Cerebellar nuclear complex (tissue), 1 donor: Measurements from ENCODE around the gene LGALS9C.
"Not testable (repeated sequence)": the region's sequence is repeated elsewhere in the genome, so short reads cannot be mapped to it uniquely, and the experiment has no call there.

Experiments
- DNase-seq, 2 experiments: peaks; one replicate each; lab custom pipeline; 2025; lab: John Stamatoyannopoulos, UW

The LGALS9C gene

GRCh38 chr17:18478977-18479595 is 2.5 kb downstream of the LGALS9C start:
- not testable (repeated sequence) for DNase-seq

- not testable (repeated sequence) for DNase-seq
Measured at GRCh38 chr17:18481775-18482174, 5.2 kb downstream of the LGALS9C start.

GRCh38 chr17:18485936-18486464 is 9.4 kb downstream of the LGALS9C start:
- DNase-seq = not testable (repeated sequence)

- DNase-seq = not testable (repeated sequence)
Measured at GRCh38 chr17:18487633-18488032, 11.0 kb downstream of the LGALS9C start.

GRCh38 chr17:18488622-18489021 is 12.0 kb downstream of the LGALS9C start:
- DNase-seq = not testable (repeated sequence)

GRCh38 chr17:18490016-18490415 is 13.4 kb downstream of the LGALS9C start:
- DNase-seq = not testable (repeated sequence)

- DNase-seq = not testable (repeated sequence)
Measured at GRCh38 chr17:18492712-18493480, 16.3 kb downstream of the LGALS9C start.

- not testable (repeated sequence) for DNase-seq
Measured at GRCh38 chr17:18494250-18494768, 17.7 kb downstream of the LGALS9C start.

- DNase-seq = not testable (repeated sequence)
Measured at GRCh38 chr17:18497044-18497443, 20.5 kb downstream of the LGALS9C start.

GRCh38 chr17:18499100-18499499 is 22.5 kb downstream of the LGALS9C start:
- DNase-seq = not testable (repeated sequence)

GRCh38 chr17:18499756-18500155 is 23.2 kb downstream of the LGALS9C start:
- not testable (repeated sequence) for DNase-seq

GRCh38 chr17:18500281-18500680 is 23.7 kb downstream of the LGALS9C start:
- DNase-seq = not testable (repeated sequence)

- DNase-seq = not testable (repeated sequence)
Measured at GRCh38 chr17:18500816-18501215, 24.2 kb downstream of the LGALS9C start.

GRCh38 chr17:18503221-18503620 is 26.6 kb downstream of the LGALS9C start:
- DNase-seq = not testable (repeated sequence)

GRCh38 chr17:18507729-18508128 is 31.1 kb downstream of the LGALS9C start:
- not testable (repeated sequence) for DNase-seq

GRCh38 chr17:18508667-18509066 is 32.1 kb downstream of the LGALS9C start:
- not testable (repeated sequence) for DNase-seq

- DNase-seq = not testable (repeated sequence)
Measured at GRCh38 chr17:18521100-18521499, 44.5 kb downstream of the LGALS9C start.

- DNase-seq = not testable (repeated sequence)
Measured at GRCh38 chr17:18525015-18525414, 48.4 kb downstream of the LGALS9C start.

- not testable (repeated sequence) for DNase-seq
Measured at GRCh38 chr17:18526168-18526800, 49.7 kb downstream of the LGALS9C start.

GRCh38 chr17:18527354-18527753 is 50.8 kb downstream of the LGALS9C start:
- not testable (repeated sequence) for DNase-seq

- not testable (repeated sequence) for DNase-seq
Measured at GRCh38 chr17:18528435-18528834, 51.8 kb downstream of the LGALS9C start.

- not testable (repeated sequence) for DNase-seq
Measured at GRCh38 chr17:18528899-18529500, 52.4 kb downstream of the LGALS9C start.
